Measurements from ENCODE around the gene FPR3. TPM values are rescaled to one million over a fixed set of nuclear protein-coding genes. Genes with fewer than 3 reads are reported as not detected.
A peak's percentile ranks its signal among the peaks of the same experiment; 100 is the strongest.

The FPR3 gene
- total and polyA plus RNA-seq, 9 of the 15 experiments (the other 6 are each of a cell fraction or from before 2014, with no cell fraction given), result 0.08 to 0.51 (median 0.22) TPM; not detected in 1

- TF ChIP-seq GATAD2B (IDR thresholded peaks at IDR 0.05; ENCODE audit: borderline replicate concordance) (0 out of 2 replicates have a peak, but pooled peaks have one; percentile 4), GMEB1 (CRISPR knock-in tag; IDR thresholded peaks at IDR 0.05) (no peak), KDM5B (IDR thresholded peaks at IDR 0.05; ENCODE audit: insufficient replicate concordance, low read depth, low read length) (no peak), ZBTB5 (IDR thresholded peaks at IDR 0.05) (no peak), RAD51 (IDR thresholded peaks at IDR 0.05; ENCODE audit: borderline replicate concordance, low read depth) (peak; percentile 29; the same call in 1 of the 2 replicates), TEAD2 (tag; IDR thresholded peaks at IDR 0.05) (no peak), USF2 (CRISPR knock-in tag; IDR thresholded peaks at IDR 0.05) (no peak), SNRNP70 (optimal IDR thresholded peaks at IDR 0.05; ENCODE audit: low read depth, low read length) (no peak), TGIF2 (CRISPR knock-in tag; IDR thresholded peaks at IDR 0.05) (no peak), NFIX (CRISPR knock-in tag; IDR thresholded peaks at IDR 0.05; ENCODE audit: low read depth) (no peak), GATA2 (CRISPR knock-in tag; IDR thresholded peaks at IDR 0.05) (peak; percentile 39; the same call in 1 of the 2 replicates), ZNF76 (CRISPR knock-in tag; IDR thresholded peaks at IDR 0.05; ENCODE audit: borderline replicate concordance) (no peak), PPARD (CRISPR knock-in tag; IDR thresholded peaks at IDR 0.05) (no peak), ZHX1 (conservative IDR thresholded peaks at IDR 0.05; ENCODE audit: low read length) (0 out of 2 replicates have a peak, but pooled peaks have one; percentile 38)
- TF ChIP-seq, protein P1, sequence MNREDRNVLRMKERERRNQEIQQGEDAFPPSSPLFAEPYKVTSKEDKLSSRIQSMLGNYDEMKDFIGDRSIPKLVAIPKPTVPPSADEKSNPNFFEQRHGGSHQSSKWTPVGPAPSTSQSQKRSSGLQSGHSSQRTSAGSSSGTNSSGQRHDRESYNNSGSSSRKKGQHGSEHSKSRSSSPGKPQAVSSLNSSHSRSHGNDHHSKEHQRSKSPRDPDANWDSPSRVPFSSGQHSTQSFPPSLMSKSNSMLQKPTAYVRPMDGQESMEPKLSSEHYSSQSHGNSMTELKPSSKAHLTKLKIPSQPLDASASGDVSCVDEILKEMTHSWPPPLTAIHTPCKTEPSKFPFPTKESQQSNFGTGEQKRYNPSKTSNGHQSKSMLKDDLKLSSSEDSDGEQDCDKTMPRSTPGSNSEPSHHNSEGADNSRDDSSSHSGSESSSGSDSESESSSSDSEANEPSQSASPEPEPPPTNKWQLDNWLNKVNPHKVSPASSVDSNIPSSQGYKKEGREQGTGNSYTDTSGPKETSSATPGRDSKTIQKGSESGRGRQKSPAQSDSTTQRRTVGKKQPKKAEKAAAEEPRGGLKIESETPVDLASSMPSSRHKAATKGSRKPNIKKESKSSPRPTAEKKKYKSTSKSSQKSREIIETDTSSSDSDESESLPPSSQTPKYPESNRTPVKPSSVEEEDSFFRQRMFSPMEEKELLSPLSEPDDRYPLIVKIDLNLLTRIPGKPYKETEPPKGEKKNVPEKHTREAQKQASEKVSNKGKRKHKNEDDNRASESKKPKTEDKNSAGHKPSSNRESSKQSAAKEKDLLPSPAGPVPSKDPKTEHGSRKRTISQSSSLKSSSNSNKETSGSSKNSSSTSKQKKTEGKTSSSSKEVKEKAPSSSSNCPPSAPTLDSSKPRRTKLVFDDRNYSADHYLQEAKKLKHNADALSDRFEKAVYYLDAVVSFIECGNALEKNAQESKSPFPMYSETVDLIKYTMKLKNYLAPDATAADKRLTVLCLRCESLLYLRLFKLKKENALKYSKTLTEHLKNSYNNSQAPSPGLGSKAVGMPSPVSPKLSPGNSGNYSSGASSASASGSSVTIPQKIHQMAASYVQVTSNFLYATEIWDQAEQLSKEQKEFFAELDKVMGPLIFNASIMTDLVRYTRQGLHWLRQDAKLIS (CRISPR knock-in tag; IDR thresholded peaks at IDR 0.05), result no peak
These were observed 9.9 kb upstream of the FPR3 start (continued) for GRCh38 chr19:51784922-51785690.
